HL-60 (cell line): ENCODE results near the gene CERS5.
"Not testable (repeated sequence)": the region's sequence is repeated elsewhere in the genome, so short reads cannot be mapped to it uniquely, and the experiment has no call there.

Experiments used
- DNase-seq, 2 experiments: peaks; one replicate each; pipeline ENCODE4 v3.0.0-alpha.2; 2010 to 2020; ENCODE audit warnings: low read depth in 1 of 2, low spot score in 1 of 2
- H3K27ac ChIP-seq: fragments of 250-450 bp; sonication (Bioruptor Pico); replicated peaks from 2 replicates; pipeline ENCODE4 v1.5.1; 2020; ENCODE audit warnings: mild to moderate bottlenecking, moderate library complexity
- H3K27me3 ChIP-seq: fragments of 250-450 bp; sonication (Bioruptor Pico); 2 replicates; pipeline ENCODE4 v1.5.1; 2021; ENCODE audit warnings: mild to moderate bottlenecking, moderate library complexity; ENCODE audit not compliant: insufficient read depth, poor library complexity, severe bottlenecking
- H3K4me3 ChIP-seq: replicated peaks from 2 replicates; pipeline ENCODE4 v1.5.1; 2011; ENCODE audit warnings: mild to moderate bottlenecking, control low read depth, low read length; ENCODE audit not compliant: insufficient read depth
- CTCF ChIP-seq: IDR thresholded peaks from one replicate; pipeline ENCODE4 v1.5.1; 2011; ENCODE audit warnings: low read length, control low read depth, inconsistent platforms; ENCODE audit not compliant: insufficient read depth
- GABPA ChIP-seq: IDR thresholded peaks from 2 replicates; pipeline ENCODE4 v1.6.1; 2012; ENCODE audit warnings: low read depth
- POLR2AphosphoS5 ChIP-seq: IDR thresholded peaks from 2 replicates; pipeline ENCODE4 v1.6.1; 2012; ENCODE audit warnings: low read depth
- REST ChIP-seq: IDR thresholded peaks from 2 replicates; pipeline ENCODE4 v1.6.1; 2012; ENCODE audit warnings: low read depth; ENCODE audit not compliant: insufficient replicate concordance
- SPI1 ChIP-seq: IDR thresholded peaks from 2 replicates; pipeline ENCODE4 v1.6.1; 2012; ENCODE audit warnings: low read depth, mild to moderate bottlenecking, borderline replicate concordance

The CERS5 gene

GRCh38 chr12:50084775-50085614, 82.2 kb downstream of the CERS5 start, which contains the start of gene SMARCD1:
TSS of gene SMARCD1 (plus strand) at chr12:50085342. CDS start at chr12:50085370, 28 bp downstream.
- no peaks in the 10 kb centered on the region for H3K27me3 ChIP-seq
- peak within 1 kb of the TSS; percentile 72 for H3K4me3 ChIP-seq
- peak; percentile 87 to 95 for DNase-seq
- no peak for TF ChIP-seq REST
- TF ChIP-seq CTCF: peak; percentile 72
- TF ChIP-seq SPI1: peak; percentile 41; the same call in 1 of the 2 replicates
- peak; percentile 55; the same call in 1 of the 2 replicates for TF ChIP-seq GABPA
- peak; percentile 65 for TF ChIP-seq POLR2AphosphoS5
- H3K27ac ChIP-seq: peak within 1 kb of the TSS; percentile 71

DNA sequence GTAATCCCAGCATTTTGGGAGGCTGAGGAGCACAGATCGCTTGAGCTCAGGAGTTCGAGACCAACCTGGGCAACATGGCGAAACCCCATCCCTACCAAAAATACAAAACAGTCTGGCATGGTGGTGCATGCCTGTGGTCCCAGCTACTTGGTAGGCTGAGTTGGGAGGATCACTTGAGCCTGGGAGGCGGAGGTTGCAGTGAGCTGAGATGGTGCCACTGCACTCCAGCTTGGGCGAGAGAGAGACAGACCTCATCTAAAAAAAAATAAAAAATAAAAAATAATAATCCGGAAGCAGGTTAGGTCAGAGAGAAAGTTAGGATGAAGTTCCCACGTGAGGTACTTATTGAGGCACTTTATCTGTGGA, 82.8 kb downstream of the CERS5 start:
- not testable (repeated sequence) for H3K27me3 ChIP-seq, DNase-seq
- Histone ChIP-seq H3K4me3 (peak overlapping the region; percentile 72), H3K27ac (peak overlapping the region; percentile 71)

DNA sequence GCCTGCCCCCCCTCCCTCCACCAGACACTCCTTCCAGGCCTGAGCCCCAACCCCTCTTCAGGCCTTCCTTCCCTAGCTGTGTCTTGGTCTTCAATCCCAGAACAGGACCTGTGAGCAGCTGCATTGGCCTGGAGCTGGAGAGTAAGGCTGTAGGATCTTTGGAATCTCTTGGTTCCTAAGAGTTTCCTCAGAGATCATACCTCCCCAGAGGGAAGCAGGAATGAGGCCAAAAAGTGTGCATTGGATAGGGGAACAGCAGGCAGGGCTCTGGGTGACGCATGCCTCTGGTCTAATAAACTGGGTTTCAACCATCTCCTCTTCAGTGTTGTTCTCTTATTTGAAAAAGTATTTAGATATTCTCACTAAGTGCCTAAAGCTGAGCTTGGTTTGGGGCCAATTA, 83.9 kb downstream of the CERS5 start:
- H3K27me3 ChIP-seq: no peaks in the 10 kb centered on the region
- no peak overlapping the region for H3K27ac ChIP-seq
- no peak for TF ChIP-seq CTCF
- no peak for TF ChIP-seq GABPA
- TF ChIP-seq SPI1: no peak
- no peak for TF ChIP-seq POLR2AphosphoS5
- no peak for TF ChIP-seq REST
- DNase-seq: no peak
- H3K4me3 ChIP-seq: no peak overlapping the region

DNA sequence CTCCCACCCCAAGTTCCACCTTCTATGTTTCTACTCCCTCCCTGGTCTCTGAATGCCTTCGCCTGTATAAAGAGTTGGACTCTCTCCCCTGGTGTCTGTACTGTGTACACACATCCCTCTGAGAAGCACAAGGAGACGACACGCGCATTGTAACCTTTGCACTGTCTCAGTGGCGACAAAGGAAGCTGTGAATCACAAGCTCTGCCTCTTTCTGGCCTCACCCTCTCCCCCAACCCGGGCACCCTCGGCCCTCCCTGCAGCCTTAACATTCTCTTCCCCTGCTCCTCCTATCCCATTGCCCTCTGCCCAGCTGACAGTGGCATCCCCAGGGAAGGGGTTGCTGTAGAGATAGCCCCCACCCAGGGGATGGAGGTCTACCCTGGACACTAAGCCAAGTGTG, 84.5 kb downstream of the CERS5 start:
- Histone ChIP-seq H3K4me3 (no peak overlapping the region), H3K27me3 (no peaks in the 10 kb centered on the region), H3K27ac (no peak overlapping the region)
- DNase-seq: no peak
- TF ChIP-seq REST (no peak), POLR2AphosphoS5 (no peak), SPI1 (no peak), CTCF (no peak), GABPA (no peak)
